GM18868 (cell line): ENCODE data around the gene RBM38.

ENCODE experiments used
- ATAC-seq: cut with Tn5 transposase; IDR thresholded peaks from one replicate; pipeline ENCODE4 v1.9.1; 2021; ENCODE audit warnings: mild to moderate bottlenecking, moderate library complexity; ENCODE audit not compliant: unreplicated experiment

Gene RBM38

GRCh38 chr20:57448764-57449354, 57.7 kb downstream of the RBM38 start:
- no peak for ATAC-seq

GRCh38 chr20:57449398-57450354, 58.5 kb downstream of the RBM38 start:
- ATAC-seq: no peak

DNA sequence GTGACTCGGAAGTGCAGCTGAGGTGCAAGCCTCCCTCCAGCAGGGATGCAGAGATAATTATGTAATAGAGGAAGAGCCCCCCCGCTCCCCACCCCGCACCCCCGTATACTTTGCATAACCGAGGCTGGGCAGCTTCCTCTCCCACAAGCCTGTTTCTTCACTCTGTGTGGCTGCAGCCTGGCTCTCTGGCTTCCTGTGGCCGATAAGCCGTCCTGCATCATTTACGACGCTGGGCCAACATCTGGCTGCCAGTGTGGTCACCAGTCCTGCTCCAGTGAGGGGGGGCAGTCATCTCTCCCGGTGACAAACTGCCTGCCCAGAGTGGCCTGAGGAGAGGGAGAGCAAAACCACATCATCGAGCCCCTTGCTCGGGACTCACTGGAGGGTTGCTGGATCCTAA, 59.2 kb downstream of the RBM38 start:
- ATAC-seq: peak; percentile 66

GRCh38 chr20:57450931-57451330, 59.7 kb downstream of the RBM38 start:
- ATAC-seq: peak; percentile 34

DNA sequence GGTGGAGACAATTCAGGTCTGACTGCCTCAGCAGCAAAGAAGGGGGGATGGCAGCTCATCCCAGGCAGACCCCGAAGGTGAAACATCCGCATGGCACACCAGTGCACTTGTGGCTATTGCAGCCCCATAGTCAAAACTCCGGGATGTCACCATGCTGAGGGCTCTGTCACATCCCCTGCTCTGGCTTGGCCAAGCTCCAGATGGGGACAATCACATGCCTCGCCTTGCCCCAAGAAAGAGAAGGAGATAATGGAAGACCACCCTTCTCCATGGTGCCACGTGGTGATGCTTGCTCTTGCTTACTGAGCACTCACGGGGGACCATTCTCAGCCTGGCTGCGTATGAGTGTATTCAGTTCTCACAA, 60.2 kb downstream of the RBM38 start:
- ATAC-seq: no peak

GRCh38 chr20:57451795-57452661, 60.8 kb downstream of the RBM38 start:
- ATAC-seq: no peak

GRCh38 chr20:57455386-57455785, 64.2 kb downstream of the RBM38 start:
- ATAC-seq: no peak

DNA sequence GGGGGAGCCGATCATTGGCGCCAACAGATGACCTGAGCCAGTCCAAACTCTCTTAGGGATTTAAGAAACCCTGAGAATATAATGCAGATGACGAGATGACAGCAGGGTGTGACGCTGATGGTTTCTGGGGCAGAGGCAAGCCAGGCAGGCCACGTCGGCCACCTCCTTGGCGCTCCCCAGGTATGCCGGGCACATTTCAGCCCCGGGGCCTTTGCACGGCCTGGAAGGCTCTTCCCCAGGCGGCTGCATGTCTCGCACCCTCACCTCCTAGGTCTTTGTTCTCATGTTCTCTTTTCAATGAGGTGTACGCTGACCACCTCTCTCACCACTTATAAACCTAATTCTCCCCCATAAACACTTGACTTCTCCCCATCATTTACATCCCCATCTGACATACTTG, 64.9 kb downstream of the RBM38 start:
- no peak for ATAC-seq

DNA sequence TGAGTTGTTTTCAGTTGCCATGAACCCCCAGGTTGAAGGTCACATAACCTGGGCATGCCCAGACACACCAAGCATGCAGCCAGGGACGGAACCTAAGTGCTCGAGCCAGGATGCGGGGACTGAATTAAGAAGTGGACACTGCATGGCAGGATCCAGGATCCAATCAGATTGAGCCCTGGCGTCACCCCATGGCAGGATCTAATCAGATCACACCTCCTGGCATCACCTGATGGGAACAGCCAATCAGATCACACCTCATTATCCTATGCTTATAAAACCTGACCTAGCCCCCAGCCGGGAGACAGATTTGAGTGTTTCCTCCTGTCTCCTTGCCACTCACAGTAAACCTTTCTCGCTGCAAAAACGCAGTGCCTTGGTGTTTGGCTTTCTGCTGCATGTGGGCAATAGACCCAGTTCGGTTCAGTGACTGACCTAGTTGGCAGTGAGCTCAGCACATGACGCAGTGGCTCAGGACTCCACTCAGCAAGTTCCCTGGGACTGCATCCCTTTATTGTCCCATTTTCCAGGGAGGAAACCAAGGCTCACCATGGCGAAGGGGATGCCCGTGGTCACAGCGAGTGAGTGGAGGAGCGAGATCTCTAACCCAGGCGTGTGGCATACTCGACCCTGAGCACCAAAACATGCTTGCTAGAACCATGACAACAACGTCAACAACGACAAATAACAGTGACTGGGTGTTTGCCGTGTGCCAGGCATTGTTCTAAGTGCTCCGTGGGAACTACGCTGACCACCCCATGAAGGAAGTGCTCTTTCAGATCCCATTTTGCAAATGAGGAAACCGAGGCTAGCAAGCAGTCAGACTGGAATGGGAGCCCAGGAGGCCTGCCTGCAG, 66.3 kb downstream of the RBM38 start:
- no peak for ATAC-seq

GRCh38 chr20:57458400-57459160, 67.4 kb downstream of the RBM38 start:
- ATAC-seq: no peak
